Stomach (tissue), 4 donors: ENCODE measurements around the gene KY.

Experiments
- CTCF ChIP-seq, 7 experiments: fragments of 450-650 bp in 4 of 7; fragments of 200-600 bp in 3 of 7; sonication (generic) in 3 of 7; IDR thresholded peaks; one replicate each; pipeline ENCODE4 v1.5.1; 2016 to 2019; ENCODE audit warnings: antibody characterized with exemption in 7 of 7, control low read depth in 2 of 7, mild to moderate bottlenecking in 1 of 7
- POLR2AphosphoS5 ChIP-seq, 3 donors: sonication (generic); formaldehyde crosslinking; IDR thresholded peaks; one replicate each; pipeline ENCODE4 v1.6.1; 2016; ENCODE audit warnings: antibody characterized with exemption in 3 of 3

- TF ChIP-seq CTCF (IDR thresholded peaks at IDR 0.05) (no peak), POLR2AphosphoS5 (IDR thresholded peaks at IDR 0.05) (no peak)
Measured at GRCh38 chr3:134682196-134682880, 31.5 kb upstream of the KY start.
